Stimulated activated memory B cell treated with anti-CD40 and anti-IgM and Interleukin-4, amounts not matched to agents 10 μg/mL and 1 μg/mL and 100 μg/mL, for 72 hours (primary cell): ENCODE measurements around the gene MOCS1.
"Not testable (repeated sequence)": the region's sequence is repeated elsewhere in the genome, so short reads cannot be mapped to it uniquely, and the experiment has no call there.

Experiments
- ATAC-seq: fragments of 150-1000 bp; cut with Tn5 transposase; 2 replicates; pipeline ENCODE4 v1.10.0; 2021
- H3K27ac Mint-ChIP-seq: one replicate; pipeline ENCODE4 v1.8.0; 2022; ENCODE audit warnings: mild to moderate bottlenecking, mixed read lengths
- H3K27me3 Mint-ChIP-seq: one replicate; pipeline ENCODE4 v1.8.0; 2022; ENCODE audit warnings: mixed read lengths
- H3K36me3 Mint-ChIP-seq: one replicate; pipeline ENCODE4 v1.8.0; 2022; ENCODE audit warnings: mixed read lengths
- H3K4me1 Mint-ChIP-seq: one replicate; pipeline ENCODE4 v1.8.0; 2022; ENCODE audit warnings: mixed read lengths
- H3K4me3 Mint-ChIP-seq: one replicate; pipeline ENCODE4 v1.8.0; 2022; ENCODE audit warnings: mild to moderate bottlenecking, moderate library complexity, mixed read lengths
- H3K9me3 Mint-ChIP-seq: one replicate; pipeline ENCODE4 v1.8.0; 2022; ENCODE audit warnings: mixed read lengths

MOCS1 gene

GRCh38 chr6:39934131-39934757 is at the start of gene MOCS1:
MOCS1 (minus strand) TSS chr6:39934462; CDS start chr6:39934417, 45 bp downstream.
- Mint-ChIP-seq H3K27me3 (peaks cover 34% of the 10 kb centered on the region), H3K9me3 (no peaks in the 10 kb centered on the region), H3K27ac (no peak within 1 kb of the TSS), H3K4me1 (no peaks in the 10 kb centered on the region), H3K36me3 (no peaks in the 10 kb centered on the region), H3K4me3 (peak within 1 kb of the TSS; percentile 75)
- ATAC-seq = peak; percentile 79

- Mint-ChIP-seq H3K4me1 (no peaks in the 10 kb centered on the region), H3K27me3 (peaks cover 11% of the 10 kb centered on the region), H3K36me3 (no peaks in the 10 kb centered on the region), H3K27ac (no peak overlapping the region), H3K9me3 (no peaks in the 10 kb centered on the region), H3K4me3 (no peak overlapping the region)
- no peak for ATAC-seq
Measured at GRCh38 chr6:39984051-39984450, 49.8 kb upstream of the MOCS1 start.

GRCh38 chr6:39983193-39983592 is 48.9 kb upstream of the MOCS1 start:
- Mint-ChIP-seq H3K36me3 (no peaks in the 10 kb centered on the region), H3K27me3 (peaks cover 11% of the 10 kb centered on the region), H3K4me1 (no peaks in the 10 kb centered on the region), H3K9me3 (no peaks in the 10 kb centered on the region), H3K4me3 (no peak overlapping the region), H3K27ac (no peak overlapping the region)
- ATAC-seq = no peak

GRCh38 chr6:39982720-39983119 is 48.5 kb upstream of the MOCS1 start:
- ATAC-seq = no peak
- no peak overlapping the region for H3K27ac Mint-ChIP-seq

GRCh38 chr6:39980839-39981580 is 46.7 kb upstream of the MOCS1 start:
- Mint-ChIP-seq H3K4me3 (no peak overlapping the region), H3K27me3 (peaks cover 11% of the 10 kb centered on the region), H3K36me3 (no peaks in the 10 kb centered on the region), H3K9me3 (no peaks in the 10 kb centered on the region), H3K4me1 (no peaks in the 10 kb centered on the region), H3K27ac (no peak overlapping the region)
- peak; percentile 60 for ATAC-seq

More at GRCh38 chr6:39982720-39983119, 48.5 kb upstream of the MOCS1 start:
- Mint-ChIP-seq H3K4me3 (no peak overlapping the region), H3K27me3 (peaks cover 11% of the 10 kb centered on the region), H3K4me1 (no peaks in the 10 kb centered on the region), H3K9me3 (no peaks in the 10 kb centered on the region), H3K36me3 (no peaks in the 10 kb centered on the region)

GRCh38 chr6:39979461-39980328 is 45.4 kb upstream of the MOCS1 start:
- ATAC-seq = no peak
- no peak overlapping the region for H3K4me3 Mint-ChIP-seq
- H3K9me3 Mint-ChIP-seq = no peaks in the 10 kb centered on the region
- peaks cover 11% of the 10 kb centered on the region for H3K27me3 Mint-ChIP-seq
- no peaks in the 10 kb centered on the region for H3K36me3 Mint-ChIP-seq
- no peaks in the 10 kb centered on the region for H3K4me1 Mint-ChIP-seq
- no peak overlapping the region for H3K27ac Mint-ChIP-seq

- H3K4me3 Mint-ChIP-seq = no peak overlapping the region
- no peaks in the 10 kb centered on the region for H3K4me1 Mint-ChIP-seq
- no peaks in the 10 kb centered on the region for H3K9me3 Mint-ChIP-seq
- H3K27me3 Mint-ChIP-seq = peaks cover 11% of the 10 kb centered on the region
- ATAC-seq = no peak
- no peak overlapping the region for H3K27ac Mint-ChIP-seq
- no peaks in the 10 kb centered on the region for H3K36me3 Mint-ChIP-seq
Measured at GRCh38 chr6:39978240-39978639, 44.0 kb upstream of the MOCS1 start.

GRCh38 chr6:39973661-39974060 is 39.4 kb upstream of the MOCS1 start:
- no peak overlapping the region for H3K27ac Mint-ChIP-seq
- H3K4me1 Mint-ChIP-seq = no peaks in the 10 kb centered on the region

GRCh38 chr6:39972717-39973116 is 38.5 kb upstream of the MOCS1 start:
- H3K9me3 Mint-ChIP-seq, ATAC-seq: not testable (repeated sequence)

More at GRCh38 chr6:39973661-39974060, 39.4 kb upstream of the MOCS1 start:
- ATAC-seq = peak; percentile 16
- Mint-ChIP-seq H3K4me3 (no peak overlapping the region), H3K27me3 (no peaks in the 10 kb centered on the region), H3K9me3 (no peaks in the 10 kb centered on the region), H3K36me3 (no peaks in the 10 kb centered on the region)

GRCh38 chr6:39971131-39971530 is 36.9 kb upstream of the MOCS1 start:
- H3K27me3 Mint-ChIP-seq, ATAC-seq, H3K4me3 Mint-ChIP-seq, H3K9me3 Mint-ChIP-seq, H3K36me3 Mint-ChIP-seq, H3K27ac Mint-ChIP-seq, H3K4me1 Mint-ChIP-seq: not testable (repeated sequence)

More at GRCh38 chr6:39972717-39973116, 38.5 kb upstream of the MOCS1 start:
- not testable (repeated sequence) for H3K27me3 Mint-ChIP-seq, H3K4me3 Mint-ChIP-seq, H3K36me3 Mint-ChIP-seq, H3K27ac Mint-ChIP-seq, H3K4me1 Mint-ChIP-seq

GRCh38 chr6:39965751-39966150 is 31.5 kb upstream of the MOCS1 start:
- H3K27ac Mint-ChIP-seq = no peak overlapping the region
- no peaks in the 10 kb centered on the region for H3K36me3 Mint-ChIP-seq
- no peaks in the 10 kb centered on the region for H3K9me3 Mint-ChIP-seq
- peaks cover 27% of the 10 kb centered on the region for H3K27me3 Mint-ChIP-seq
- H3K4me1 Mint-ChIP-seq = no peaks in the 10 kb centered on the region
- ATAC-seq = no peak
- no peak overlapping the region for H3K4me3 Mint-ChIP-seq

GRCh38 chr6:39964530-39964929 is 30.3 kb upstream of the MOCS1 start:
- Mint-ChIP-seq H3K4me1 (no peaks in the 10 kb centered on the region), H3K9me3 (peaks cover 2% of the 10 kb centered on the region), H3K27me3 (peaks cover 27% of the 10 kb centered on the region), H3K36me3 (no peaks in the 10 kb centered on the region), H3K27ac (no peak overlapping the region), H3K4me3 (no peak overlapping the region)
- no peak for ATAC-seq

GRCh38 chr6:39964094-39964493 is 29.8 kb upstream of the MOCS1 start:
- Mint-ChIP-seq H3K27me3 (peaks cover 27% of the 10 kb centered on the region), H3K4me3 (no peak overlapping the region), H3K36me3 (no peaks in the 10 kb centered on the region), H3K27ac (no peak overlapping the region), H3K9me3 (peaks cover 2% of the 10 kb centered on the region), H3K4me1 (no peaks in the 10 kb centered on the region)
- no peak for ATAC-seq

GRCh38 chr6:39962831-39963230 is 28.6 kb upstream of the MOCS1 start:
- no peak overlapping the region for H3K27ac Mint-ChIP-seq
- no peaks in the 10 kb centered on the region for H3K4me1 Mint-ChIP-seq
- H3K27me3 Mint-ChIP-seq = peaks cover 27% of the 10 kb centered on the region
- peaks cover 2% of the 10 kb centered on the region for H3K9me3 Mint-ChIP-seq
- no peak overlapping the region for H3K4me3 Mint-ChIP-seq
- H3K36me3 Mint-ChIP-seq = no peaks in the 10 kb centered on the region
- ATAC-seq = no peak

- H3K27ac Mint-ChIP-seq = no peak overlapping the region
- no peaks in the 10 kb centered on the region for H3K36me3 Mint-ChIP-seq
Measured at GRCh38 chr6:39961178-39961577, 26.9 kb upstream of the MOCS1 start.

More at GRCh38 chr6:39961178-39961577, 26.9 kb upstream of the MOCS1 start:
- peaks cover 27% of the 10 kb centered on the region for H3K27me3 Mint-ChIP-seq
- no peak for ATAC-seq
- no peaks in the 10 kb centered on the region for H3K4me1 Mint-ChIP-seq
- H3K4me3 Mint-ChIP-seq = no peak overlapping the region
- peaks cover 2% of the 10 kb centered on the region for H3K9me3 Mint-ChIP-seq
